Omental fat pad (tissue), 4 donors: ENCODE data around the gene INCENP. TPM values are rescaled to one million over a fixed set of nuclear protein-coding genes. Genes with fewer than 3 reads are reported as not detected.

ENCODE experiments used
- ATAC-seq: fragments of 150-250 bp; one replicate; pipeline ENCODE4 v1.9.1; 2016; ENCODE audit warnings: mild to moderate bottlenecking, moderate library complexity; ENCODE audit not compliant: low FRiP score
- DNase-seq: peaks from one replicate; pipeline ENCODE4 v3.0.0-alpha.2; 2019; ENCODE audit warnings: low spot score
- CTCF ChIP-seq, 3 donors: fragments of 450-650 bp; IDR thresholded peaks; one replicate each; pipeline ENCODE4 v1.5.1; 2016 to 2017; ENCODE audit warnings: antibody characterized with exemption in 3 of 3, mild to moderate bottlenecking in 3 of 3, moderate library complexity in 2 of 3
- total RNA-seq, 4 donors: library from RNA; depleted of rRNA; stranded (reverse); fragments of >200 nt; gene quantifications; one replicate each; pipeline ENCODE4 v1.1.0, GENCODE V29; 2016

INCENP gene
- total RNA-seq, 4 donors from 2014 or later = 8.0 to 19.1 (median 12.9) TPM

DNA sequence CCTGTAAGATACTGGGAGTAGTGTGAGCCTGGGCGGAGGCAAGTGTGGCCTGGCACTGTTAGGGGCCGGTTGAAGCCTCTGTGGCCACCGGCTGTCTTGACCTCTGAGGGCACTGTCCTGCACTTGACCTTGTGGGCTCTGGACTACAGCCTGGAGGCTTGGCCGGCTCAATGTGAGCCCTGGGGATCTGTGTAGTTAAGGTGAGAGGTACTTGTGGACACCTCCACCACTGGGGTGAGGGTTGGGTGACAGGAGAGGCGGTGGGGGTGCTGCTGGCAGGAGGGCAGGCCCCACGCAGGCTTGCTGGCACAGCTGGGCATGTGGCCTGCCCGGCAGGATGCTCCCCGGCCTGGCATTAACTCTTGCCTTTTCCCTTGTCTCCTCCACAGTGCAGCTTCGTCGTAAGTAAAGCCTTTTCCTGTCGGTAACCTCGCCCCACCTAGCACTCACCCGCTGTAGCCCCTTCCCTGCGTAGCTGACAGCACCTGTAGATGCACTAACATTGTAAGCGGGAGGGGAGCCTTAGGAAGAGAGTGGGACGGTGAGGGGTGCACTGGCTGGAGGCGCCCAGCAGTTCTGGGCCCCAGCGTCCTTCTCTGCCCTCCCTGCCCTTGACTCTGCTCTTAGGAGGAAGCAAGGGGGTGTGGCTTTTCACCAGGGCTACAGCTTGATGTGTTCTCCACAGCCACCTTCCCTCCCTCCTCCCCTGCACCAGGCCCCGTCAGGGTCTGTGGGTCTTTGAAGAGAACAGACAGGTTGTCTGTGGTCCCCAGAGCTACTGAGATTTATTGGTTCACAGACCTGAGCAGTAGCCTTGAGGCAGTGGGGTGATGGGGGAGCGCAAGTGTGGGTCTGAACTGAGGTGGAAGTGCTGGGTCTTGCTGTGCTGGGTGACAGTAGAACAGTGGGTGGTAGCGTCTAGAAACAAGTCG lies 17.6 kb downstream of the INCENP start:
- DNase-seq = no peak
- TF ChIP-seq CTCF (IDR thresholded peaks at IDR 0.05) = no peak
- no peak for ATAC-seq

DNA sequence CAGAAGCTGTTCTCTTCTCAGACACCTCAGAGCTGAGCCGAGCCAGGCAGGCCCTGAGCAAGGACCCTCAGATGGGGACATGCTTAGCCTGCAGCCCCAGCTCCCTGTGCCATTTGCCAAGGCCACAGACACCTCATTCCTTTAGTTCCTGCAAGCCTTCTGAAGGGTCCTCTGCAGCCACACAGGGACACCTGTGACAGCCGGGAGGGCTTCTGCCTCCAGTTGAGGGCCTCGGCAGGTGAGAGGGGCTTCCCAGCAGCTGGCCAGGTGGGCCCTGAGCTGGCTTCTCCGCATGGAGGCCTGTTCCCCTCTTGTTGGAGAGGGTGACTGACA lies 18.2 kb downstream of the INCENP start:
- no peak for TF ChIP-seq CTCF (IDR thresholded peaks at IDR 0.05)
- DNase-seq (no peak), ATAC-seq (no peak)

DNA sequence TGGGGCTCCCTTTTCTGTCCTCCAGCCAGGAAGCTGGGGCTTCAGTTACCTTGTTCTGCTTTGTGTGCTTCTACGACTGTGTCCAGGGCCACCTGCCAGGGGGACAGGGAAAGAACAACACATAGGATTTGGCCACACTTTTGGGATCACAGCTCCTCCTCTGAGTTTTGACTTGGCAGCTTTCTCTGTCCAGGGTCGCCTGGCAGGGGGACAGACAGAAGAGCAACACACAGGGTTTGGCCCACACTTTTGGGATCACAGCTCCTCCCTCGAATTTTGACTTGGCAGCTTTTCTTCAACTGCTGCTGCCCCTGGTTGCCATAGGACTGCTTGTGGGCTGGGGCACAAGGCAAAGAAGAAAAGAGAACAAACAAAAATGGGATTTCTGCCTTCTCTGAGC lies 19.1 kb downstream of the INCENP start:
- no peak for TF ChIP-seq CTCF (IDR thresholded peaks at IDR 0.05)
- DNase-seq (no peak), ATAC-seq (no peak)

DNA sequence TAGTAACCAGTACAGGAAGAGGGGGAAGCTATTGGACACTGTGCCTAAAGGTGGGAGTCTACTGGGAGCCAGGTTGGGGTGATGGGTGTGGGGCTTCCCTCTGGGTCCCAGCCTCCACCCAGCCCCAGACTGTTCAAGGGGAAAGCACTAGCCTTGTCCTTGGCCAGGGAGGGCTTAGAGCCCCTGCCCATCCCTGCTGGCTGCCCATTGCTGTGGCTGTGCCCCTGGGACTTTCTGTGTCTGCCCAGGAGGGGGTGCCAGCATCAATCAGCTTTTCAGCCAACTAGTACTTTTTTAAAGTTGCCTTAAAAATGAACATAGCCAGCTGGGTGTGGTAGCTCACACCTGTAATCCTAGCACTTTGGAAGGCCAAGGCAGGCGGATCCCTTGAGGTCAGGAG lies 19.9 kb downstream of the INCENP start:
- ATAC-seq (no peak), DNase-seq (no peak)
- TF ChIP-seq CTCF (IDR thresholded peaks at IDR 0.05) = no peak

DNA sequence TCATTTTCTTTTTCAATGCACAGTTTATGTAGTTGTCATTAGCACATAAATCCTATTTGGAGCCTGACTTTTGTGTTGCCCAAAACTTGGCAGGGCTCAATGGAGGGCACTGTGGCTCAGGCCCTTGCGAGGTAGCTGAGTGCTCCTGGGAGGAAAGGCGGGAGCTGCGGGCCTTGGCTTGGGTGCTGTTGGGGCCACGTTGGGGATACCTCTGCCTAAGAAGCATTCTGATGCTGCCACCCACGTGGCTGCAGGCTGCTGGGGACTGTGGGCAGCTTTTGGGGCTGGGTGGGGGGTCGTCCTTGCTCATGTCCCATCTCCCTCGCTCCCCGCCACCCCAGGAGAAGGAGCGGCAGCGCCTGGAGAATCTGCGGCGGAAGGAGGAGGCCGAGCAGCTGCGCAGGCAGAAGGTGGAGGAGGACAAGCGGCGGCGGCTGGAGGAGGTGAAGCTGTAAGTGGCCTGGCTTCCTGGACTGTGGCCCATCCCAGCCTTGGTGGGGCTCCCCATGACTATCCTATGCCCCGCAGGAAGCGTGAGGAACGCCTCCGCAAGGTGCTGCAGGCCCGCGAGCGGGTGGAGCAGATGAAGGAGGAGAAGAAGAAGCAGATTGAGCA lies 20.9 kb downstream of the INCENP start:
- no peak for TF ChIP-seq CTCF (IDR thresholded peaks at IDR 0.05)
- no peak for DNase-seq
- ATAC-seq = no peak

- TF ChIP-seq CTCF (IDR thresholded peaks at IDR 0.05) = no peak
- ATAC-seq (no peak), DNase-seq (no peak)
These were observed 21.6 kb downstream of the INCENP start for GRCh38 chr11:62145261-62145871.
